AG10803 (cell line): ENCODE measurements around the gene TPK1.

ENCODE experiments used
- DNase-seq: peaks from one replicate; pipeline ENCODE4 v3.0.0; 2010; ENCODE audit warnings: low read depth
- H3K4me3 ChIP-seq: 2 replicates; pipeline ENCODE4 v1.5.1; 2011; ENCODE audit warnings: mild to moderate bottlenecking, low read length, control low read depth
- TF ChIP-seq, protein P1 (sequence below): conservative IDR thresholded peaks from 2 replicates; pipeline ENCODE4 v1.5.1; 2011; ENCODE audit warnings: mild to moderate bottlenecking, low read length, control low read depth, inconsistent platforms

TPK1 gene

DNA sequence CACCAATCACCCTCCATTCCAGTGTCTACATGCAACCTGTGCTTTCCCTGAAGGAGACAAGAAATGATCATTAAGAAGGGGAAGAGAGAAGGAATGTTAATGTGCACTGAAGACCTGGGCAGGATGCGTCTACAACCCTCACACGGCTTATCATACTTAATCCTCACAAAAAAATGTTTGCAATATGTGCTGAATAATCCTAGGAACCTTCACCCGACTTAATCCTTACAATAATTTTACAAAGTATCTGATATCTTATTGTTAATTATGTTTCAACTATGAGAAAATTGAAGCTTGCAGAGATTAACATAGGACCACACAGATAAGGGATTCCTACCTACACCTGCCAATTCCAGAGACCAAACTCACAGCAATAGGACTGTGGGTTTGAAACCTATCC is 287.3 kb downstream of the TPK1 start:
- H3K4me3 ChIP-seq: no peak overlapping the region
- TF ChIP-seq, protein P1, sequence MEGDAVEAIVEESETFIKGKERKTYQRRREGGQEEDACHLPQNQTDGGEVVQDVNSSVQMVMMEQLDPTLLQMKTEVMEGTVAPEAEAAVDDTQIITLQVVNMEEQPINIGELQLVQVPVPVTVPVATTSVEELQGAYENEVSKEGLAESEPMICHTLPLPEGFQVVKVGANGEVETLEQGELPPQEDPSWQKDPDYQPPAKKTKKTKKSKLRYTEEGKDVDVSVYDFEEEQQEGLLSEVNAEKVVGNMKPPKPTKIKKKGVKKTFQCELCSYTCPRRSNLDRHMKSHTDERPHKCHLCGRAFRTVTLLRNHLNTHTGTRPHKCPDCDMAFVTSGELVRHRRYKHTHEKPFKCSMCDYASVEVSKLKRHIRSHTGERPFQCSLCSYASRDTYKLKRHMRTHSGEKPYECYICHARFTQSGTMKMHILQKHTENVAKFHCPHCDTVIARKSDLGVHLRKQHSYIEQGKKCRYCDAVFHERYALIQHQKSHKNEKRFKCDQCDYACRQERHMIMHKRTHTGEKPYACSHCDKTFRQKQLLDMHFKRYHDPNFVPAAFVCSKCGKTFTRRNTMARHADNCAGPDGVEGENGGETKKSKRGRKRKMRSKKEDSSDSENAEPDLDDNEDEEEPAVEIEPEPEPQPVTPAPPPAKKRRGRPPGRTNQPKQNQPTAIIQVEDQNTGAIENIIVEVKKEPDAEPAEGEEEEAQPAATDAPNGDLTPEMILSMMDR: no peak
- DNase-seq: no peak

DNA sequence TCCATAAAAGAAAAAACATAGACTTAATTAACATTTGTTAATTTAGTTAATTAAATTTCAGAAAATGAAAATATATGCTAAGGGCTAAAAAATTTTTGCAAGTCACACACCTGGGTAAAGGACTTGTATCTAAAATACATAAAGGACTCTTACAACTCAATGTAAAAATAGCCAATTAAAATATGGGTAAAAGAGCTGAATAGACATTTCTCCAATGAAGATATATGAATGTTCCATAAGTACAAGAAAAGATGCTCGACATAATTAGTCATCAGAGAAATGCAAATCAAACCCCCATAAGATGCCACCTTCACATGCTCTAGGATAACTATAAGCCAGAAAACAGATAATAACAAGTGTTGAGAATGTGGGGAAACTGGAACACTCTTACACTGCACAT is 288.0 kb downstream of the TPK1 start:
- TF ChIP-seq, protein P1: no peak
- H3K4me3 ChIP-seq: no peak overlapping the region
- DNase-seq: no peak

DNA sequence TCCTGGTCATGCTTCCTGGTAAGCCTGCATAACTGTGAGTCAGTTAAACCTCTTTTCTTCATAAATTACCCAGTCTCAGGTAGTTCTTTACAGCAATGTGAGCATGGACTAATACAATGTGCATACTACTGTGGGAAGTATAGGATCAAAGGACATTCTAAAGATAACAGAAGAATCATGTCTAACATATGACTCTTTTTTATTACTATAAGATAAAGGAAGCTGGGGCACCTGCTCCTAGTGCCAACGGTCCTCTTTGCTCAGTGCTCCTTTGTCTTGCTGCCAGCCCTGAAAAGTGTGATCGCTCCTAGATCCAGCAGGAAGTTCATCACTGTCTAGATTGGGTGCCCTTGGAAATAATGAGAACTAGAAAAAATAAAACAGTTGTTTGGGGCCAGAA is 289.1 kb downstream of the TPK1 start:
- H3K4me3 ChIP-seq: no peak overlapping the region
- TF ChIP-seq, protein P1: no peak
- DNase-seq: no peak

DNA sequence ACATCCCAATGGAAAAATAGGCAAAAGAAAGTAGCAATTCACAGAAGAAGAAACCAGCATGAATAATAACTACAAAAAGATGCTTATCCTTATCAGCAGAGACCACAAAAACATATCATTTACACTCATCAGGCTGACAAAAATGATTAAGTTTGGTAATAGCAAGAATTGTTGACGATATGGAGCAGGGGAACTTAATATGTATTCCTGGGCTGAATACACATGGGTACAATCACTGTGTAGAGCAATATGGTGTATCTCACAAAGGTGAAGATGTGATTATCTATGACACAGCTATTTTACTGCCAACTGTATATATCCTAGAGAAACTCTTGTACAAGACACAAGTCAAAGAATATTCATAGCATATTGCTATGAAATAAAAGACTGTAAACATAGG is 290.5 kb downstream of the TPK1 start:
- H3K4me3 ChIP-seq: no peak overlapping the region
- TF ChIP-seq, protein P1: no peak
- no peak for DNase-seq

DNA sequence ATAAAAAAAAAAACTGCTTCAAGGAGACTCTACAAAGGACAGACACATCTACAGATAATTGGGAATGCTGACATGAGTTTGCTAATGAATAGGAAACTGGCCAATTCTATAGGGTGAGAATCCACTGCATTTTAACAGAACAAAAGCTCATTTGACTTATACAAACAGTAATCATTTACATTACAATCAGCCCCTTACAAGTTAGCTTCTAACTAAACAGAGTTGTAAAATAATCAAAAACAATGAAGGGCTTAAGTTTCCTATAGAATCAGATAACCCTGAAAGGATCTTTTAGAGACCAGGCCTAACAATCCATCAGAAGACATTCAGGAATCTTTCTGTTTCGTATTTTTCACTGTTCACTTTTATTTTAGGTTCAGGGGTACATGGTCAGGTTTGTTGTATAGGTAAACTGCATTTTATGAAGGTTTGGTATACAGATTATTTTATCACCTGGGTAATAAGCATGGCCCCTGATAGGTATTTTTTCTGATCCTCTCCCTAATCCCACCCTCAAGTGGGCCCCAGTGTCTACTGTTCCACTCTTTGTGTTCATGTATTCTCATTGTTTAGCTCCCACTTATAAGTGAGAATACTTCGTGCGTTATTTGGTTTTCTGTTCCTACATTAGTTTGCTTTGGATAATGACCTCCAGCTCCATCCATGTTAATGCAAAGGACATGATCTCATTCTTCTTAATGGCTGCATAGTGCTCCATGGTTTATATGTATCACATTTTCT is 301.0 kb downstream of the TPK1 start:
- no peak overlapping the region for H3K4me3 ChIP-seq
- no peak for DNase-seq
- TF ChIP-seq, protein P1: no peak

DNA sequence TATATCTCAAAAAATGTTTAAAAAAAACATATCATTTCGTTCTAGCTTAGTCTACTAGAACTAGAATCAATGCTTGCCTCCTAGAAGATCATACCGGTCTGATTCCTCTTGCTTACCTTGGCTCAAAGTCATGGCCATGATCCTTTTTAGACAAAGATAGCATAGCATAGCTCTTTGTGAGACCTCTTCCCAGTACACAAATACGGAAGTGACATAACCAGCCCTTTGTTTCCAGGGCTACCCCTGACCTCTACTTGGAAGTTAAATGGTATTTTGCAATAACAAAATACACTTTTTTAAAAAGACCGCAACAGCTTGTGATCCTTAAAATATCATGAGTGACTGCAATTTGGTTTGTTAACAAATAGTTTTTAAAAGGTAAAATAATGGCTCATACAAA is 301.7 kb downstream of the TPK1 start:
- TF ChIP-seq, protein P1: no peak
- no peak overlapping the region for H3K4me3 ChIP-seq
- DNase-seq: no peak

DNA sequence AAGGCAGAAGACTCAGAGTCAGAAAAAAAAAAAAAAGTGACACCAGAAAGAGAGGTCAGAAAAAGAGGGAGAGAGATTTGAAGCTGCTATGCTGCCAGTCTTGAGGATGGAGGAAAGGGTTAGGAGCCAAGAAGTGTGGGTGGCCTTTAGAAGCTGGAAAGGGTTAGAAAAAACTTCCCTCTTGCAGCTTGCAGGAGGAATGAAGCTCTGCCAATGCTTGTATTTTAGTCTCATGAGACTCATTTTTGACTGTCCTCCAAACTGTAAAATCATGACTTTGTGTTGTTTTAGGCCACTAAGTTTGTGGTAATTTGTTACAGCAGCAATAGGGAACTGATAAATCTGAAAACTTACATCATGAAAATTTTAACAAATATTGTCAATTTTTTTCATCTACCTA is 304.7 kb downstream of the TPK1 start:
- TF ChIP-seq, protein P1: no peak
- DNase-seq: no peak
- no peak overlapping the region for H3K4me3 ChIP-seq
